DND-41 (cell line): Measurements from ENCODE around the gene P2RX4.
"Not testable (repeated sequence)": the region's sequence is repeated elsewhere in the genome, so short reads cannot be mapped to it uniquely, and the experiment has no call there.

Experiments
- ATAC-seq: fragments of 200-7000 bp; cut with Tn5 transposase; 3 replicates; pipeline ENCODE4 v1.9.1; 2021; ENCODE audit warnings: low read depth; ENCODE audit not compliant: insufficient read depth
- DNase-seq: peaks from one replicate; pipeline ENCODE4 v3.0.0-alpha.2; 2020
- H2AFZ ChIP-seq: 2 replicates; pipeline ENCODE4 v1.6.0; 2012; ENCODE audit warnings: low read depth, low read length
- H3K27ac ChIP-seq: 2 replicates; pipeline ENCODE4 v1.5.1; 2012; ENCODE audit warnings: low read length, inconsistent platforms
- H3K27me3 ChIP-seq: fragments of 200-600 bp; sonication (generic); 2 replicates; pipeline ENCODE4 v1.6.0; 2012; ENCODE audit warnings: low read length, mild to moderate bottlenecking, inconsistent platforms; ENCODE audit not compliant: insufficient read depth, poor library complexity
- H3K36me3 ChIP-seq: 2 replicates; pipeline ENCODE4 v1.5.1; 2012; ENCODE audit warnings: low read length, inconsistent platforms; ENCODE audit not compliant: insufficient read depth
- H3K4me1 ChIP-seq: 2 replicates; pipeline ENCODE4 v1.5.1; 2012; ENCODE audit warnings: mild to moderate bottlenecking, low read length; ENCODE audit not compliant: insufficient read depth
- H3K4me2 ChIP-seq: 2 replicates; pipeline ENCODE4 v1.6.0; 2012; ENCODE audit warnings: mild to moderate bottlenecking, moderate library complexity, low read length, inconsistent platforms; ENCODE audit not compliant: insufficient read depth
- H3K4me3 ChIP-seq, 2 experiments: fragments of 200-600 bp in 1 of 2; shearing (Covaris generic) in 1 of 2; 2 replicates each; pipeline ENCODE4 v1.5.1; 2012 to 2016; ENCODE audit warnings: inconsistent platforms in 2 of 2, low read length in 2 of 2, mild to moderate bottlenecking in 2 of 2, low read depth in 1 of 2, moderate library complexity in 1 of 2
- H3K79me2 ChIP-seq: 2 replicates; pipeline ENCODE4 v1.6.0; 2012; ENCODE audit warnings: low read length, inconsistent platforms; ENCODE audit not compliant: insufficient read depth
- H3K9ac ChIP-seq: 2 replicates; pipeline ENCODE4 v1.6.0; 2012; ENCODE audit warnings: low read depth, mild to moderate bottlenecking, inconsistent platforms, low read length, moderate library complexity
- H3K9me3 ChIP-seq: 2 replicates; pipeline ENCODE4 v1.5.1; 2012; ENCODE audit warnings: low read length, moderate library complexity, mild to moderate bottlenecking, inconsistent platforms; ENCODE audit not compliant: insufficient read depth, severe bottlenecking
- H4K20me1 ChIP-seq: 2 replicates; pipeline ENCODE4 v1.6.0; 2012; ENCODE audit warnings: low read length; ENCODE audit not compliant: insufficient read depth
- EZH2 ChIP-seq: IDR thresholded peaks from 3 replicates; pipeline ENCODE4 v1.6.1; 2012; ENCODE audit warnings: borderline replicate concordance, low read depth, mild to moderate bottlenecking, moderate library complexity, low read length, inconsistent platforms; ENCODE audit not compliant: severe bottlenecking
- TF ChIP-seq, protein P1 (sequence below): IDR thresholded peaks from 2 replicates; pipeline ENCODE4 v1.5.1; 2012; ENCODE audit warnings: borderline replicate concordance, low read length, moderate library complexity, mild to moderate bottlenecking; ENCODE audit not compliant: poor library complexity, severe bottlenecking; ENCODE audit errors: extremely low read depth

Gene P2RX4

DNA sequence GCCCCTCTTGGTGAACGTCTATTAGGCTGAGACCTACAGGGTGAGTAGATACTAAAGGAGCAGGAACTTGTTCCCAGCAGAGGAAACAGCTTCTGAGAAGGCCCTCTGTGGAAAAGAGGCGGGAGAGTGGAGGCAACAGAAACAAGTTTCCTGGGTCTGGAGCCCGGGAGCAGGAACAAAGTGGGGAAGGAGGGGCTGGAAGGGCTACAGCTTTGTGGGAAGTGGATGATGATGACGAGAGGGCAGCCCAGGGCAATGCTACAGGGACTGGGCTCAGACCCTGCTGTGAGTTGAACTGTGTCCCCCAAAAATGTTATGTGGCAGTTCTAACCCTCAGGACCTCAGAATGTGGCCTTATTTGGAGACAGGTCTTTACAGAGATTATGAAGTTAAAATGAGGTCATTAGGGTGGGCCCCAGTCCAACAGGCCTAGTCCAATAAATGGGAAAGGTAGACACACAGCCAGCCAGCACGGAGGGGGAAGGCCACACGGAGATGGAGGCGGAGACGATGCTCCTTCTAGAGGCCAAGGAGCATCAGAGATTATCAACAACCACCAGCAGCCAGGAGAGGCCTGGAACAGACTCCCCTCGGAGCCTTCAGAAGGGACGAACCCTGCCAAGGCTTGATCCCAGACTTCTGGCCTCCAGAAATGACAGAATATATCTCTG lies 72.3 kb downstream of the P2RX4 start:
- DNase-seq (no peak), ATAC-seq (no peak)
- Histone ChIP-seq H3K9me3 (no peaks in the 10 kb centered on the region), H3K27me3 (no peaks in the 10 kb centered on the region), H3K79me2 (peaks cover 24% of the 10 kb centered on the region; the same call in 1 of the 2 replicates), H3K9ac (no peak overlapping the region), H3K27ac (no peak overlapping the region), H3K4me2 (no peak overlapping the region), H2AFZ (no peak overlapping the region), H3K36me3 (peaks cover 18% of the 10 kb centered on the region), H3K4me3 (no peak overlapping the region), H4K20me1 (peaks cover 28% of the 10 kb centered on the region; the same call in 1 of the 2 replicates), H3K4me1 (no peaks in the 10 kb centered on the region)
- TF ChIP-seq, protein P1, sequence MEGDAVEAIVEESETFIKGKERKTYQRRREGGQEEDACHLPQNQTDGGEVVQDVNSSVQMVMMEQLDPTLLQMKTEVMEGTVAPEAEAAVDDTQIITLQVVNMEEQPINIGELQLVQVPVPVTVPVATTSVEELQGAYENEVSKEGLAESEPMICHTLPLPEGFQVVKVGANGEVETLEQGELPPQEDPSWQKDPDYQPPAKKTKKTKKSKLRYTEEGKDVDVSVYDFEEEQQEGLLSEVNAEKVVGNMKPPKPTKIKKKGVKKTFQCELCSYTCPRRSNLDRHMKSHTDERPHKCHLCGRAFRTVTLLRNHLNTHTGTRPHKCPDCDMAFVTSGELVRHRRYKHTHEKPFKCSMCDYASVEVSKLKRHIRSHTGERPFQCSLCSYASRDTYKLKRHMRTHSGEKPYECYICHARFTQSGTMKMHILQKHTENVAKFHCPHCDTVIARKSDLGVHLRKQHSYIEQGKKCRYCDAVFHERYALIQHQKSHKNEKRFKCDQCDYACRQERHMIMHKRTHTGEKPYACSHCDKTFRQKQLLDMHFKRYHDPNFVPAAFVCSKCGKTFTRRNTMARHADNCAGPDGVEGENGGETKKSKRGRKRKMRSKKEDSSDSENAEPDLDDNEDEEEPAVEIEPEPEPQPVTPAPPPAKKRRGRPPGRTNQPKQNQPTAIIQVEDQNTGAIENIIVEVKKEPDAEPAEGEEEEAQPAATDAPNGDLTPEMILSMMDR: no peak
- TF ChIP-seq EZH2: no peak

DNA sequence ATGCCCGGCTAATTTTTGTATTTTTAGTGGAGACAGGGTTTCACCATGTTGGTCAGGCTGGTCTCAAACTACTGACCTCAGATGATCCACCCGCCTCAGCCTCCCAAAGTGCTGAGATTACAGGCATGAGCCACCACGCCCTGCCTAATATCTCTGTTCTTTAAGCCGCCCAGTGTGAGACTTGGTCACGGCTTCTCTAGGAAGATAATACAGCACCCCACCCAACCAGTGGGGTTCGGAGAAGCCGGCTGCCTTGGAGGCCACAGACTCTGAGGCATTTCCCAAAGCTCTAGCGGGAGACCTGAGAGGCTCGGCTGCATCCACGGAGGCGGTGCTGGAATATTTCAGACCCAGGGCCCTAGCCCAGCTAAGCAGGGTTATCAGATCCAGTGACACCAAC lies 73.0 kb downstream of the P2RX4 start:
- not testable (repeated sequence) for ATAC-seq, H3K27ac ChIP-seq, H3K4me1 ChIP-seq, H3K4me3 ChIP-seq, H2AFZ ChIP-seq, H3K9ac ChIP-seq, H3K27me3 ChIP-seq, DNase-seq, H3K9me3 ChIP-seq, H3K4me2 ChIP-seq
- H3K79me2 ChIP-seq: peaks cover 29% of the 10 kb centered on the region; the same call in 1 of the 2 replicates
- H4K20me1 ChIP-seq: peaks cover 30% of the 10 kb centered on the region; the same call in 1 of the 2 replicates
- peaks cover 18% of the 10 kb centered on the region for H3K36me3 ChIP-seq

DNA sequence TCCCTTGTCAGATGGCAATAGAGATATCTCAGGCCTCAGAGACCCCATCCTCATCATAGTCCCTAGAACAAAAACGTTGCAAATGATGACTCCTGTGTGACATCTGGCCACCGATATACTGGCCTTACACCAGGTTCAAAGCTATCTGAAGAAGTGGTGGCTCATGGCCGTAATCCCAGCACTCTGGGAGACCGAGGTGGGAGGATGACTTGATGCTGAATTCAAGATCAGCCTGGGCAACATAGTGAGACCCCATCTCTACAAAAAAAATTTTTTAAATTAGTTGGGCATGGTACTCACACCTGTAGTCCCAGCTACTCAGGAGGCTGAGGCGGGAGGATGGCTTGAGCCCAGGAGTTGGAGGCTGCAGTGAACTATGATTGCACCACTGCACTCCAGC lies 73.5 kb downstream of the P2RX4 start:
- no peak for TF ChIP-seq EZH2
- TF ChIP-seq, protein P1: no peak
- no peaks in the 10 kb centered on the region for H3K9me3 ChIP-seq
- no peak overlapping the region for H3K4me2 ChIP-seq
- no peaks in the 10 kb centered on the region for H3K4me1 ChIP-seq
- no peak overlapping the region for H3K9ac ChIP-seq
- peaks cover 29% of the 10 kb centered on the region; the same call in 1 of the 2 replicates for H3K79me2 ChIP-seq
- no peak overlapping the region for H3K4me3 ChIP-seq
- no peak for DNase-seq
- H3K27me3 ChIP-seq: no peaks in the 10 kb centered on the region
- peaks cover 34% of the 10 kb centered on the region; the same call in 1 of the 2 replicates for H4K20me1 ChIP-seq
- H2AFZ ChIP-seq: no peak overlapping the region
- no peak for ATAC-seq
- H3K27ac ChIP-seq: no peak overlapping the region
- peaks cover 18% of the 10 kb centered on the region for H3K36me3 ChIP-seq
